Hematopoietic multipotent progenitor cell treated with erythropoietin and hydrocortisone succinate and interleukin-3 and kit ligand, for 15 days (in vitro differentiated cells): ENCODE results near the gene ABHD12.

Experiments used
- DNase-seq: peaks from one replicate; pipeline ENCODE4 v3.0.0-alpha.2; 2015; ENCODE audit warnings: low spot score

The ABHD12 gene

GRCh38 chr20:25289886-25290597, 100.6 kb downstream of the ABHD12 start:
- no peak for DNase-seq

DNA sequence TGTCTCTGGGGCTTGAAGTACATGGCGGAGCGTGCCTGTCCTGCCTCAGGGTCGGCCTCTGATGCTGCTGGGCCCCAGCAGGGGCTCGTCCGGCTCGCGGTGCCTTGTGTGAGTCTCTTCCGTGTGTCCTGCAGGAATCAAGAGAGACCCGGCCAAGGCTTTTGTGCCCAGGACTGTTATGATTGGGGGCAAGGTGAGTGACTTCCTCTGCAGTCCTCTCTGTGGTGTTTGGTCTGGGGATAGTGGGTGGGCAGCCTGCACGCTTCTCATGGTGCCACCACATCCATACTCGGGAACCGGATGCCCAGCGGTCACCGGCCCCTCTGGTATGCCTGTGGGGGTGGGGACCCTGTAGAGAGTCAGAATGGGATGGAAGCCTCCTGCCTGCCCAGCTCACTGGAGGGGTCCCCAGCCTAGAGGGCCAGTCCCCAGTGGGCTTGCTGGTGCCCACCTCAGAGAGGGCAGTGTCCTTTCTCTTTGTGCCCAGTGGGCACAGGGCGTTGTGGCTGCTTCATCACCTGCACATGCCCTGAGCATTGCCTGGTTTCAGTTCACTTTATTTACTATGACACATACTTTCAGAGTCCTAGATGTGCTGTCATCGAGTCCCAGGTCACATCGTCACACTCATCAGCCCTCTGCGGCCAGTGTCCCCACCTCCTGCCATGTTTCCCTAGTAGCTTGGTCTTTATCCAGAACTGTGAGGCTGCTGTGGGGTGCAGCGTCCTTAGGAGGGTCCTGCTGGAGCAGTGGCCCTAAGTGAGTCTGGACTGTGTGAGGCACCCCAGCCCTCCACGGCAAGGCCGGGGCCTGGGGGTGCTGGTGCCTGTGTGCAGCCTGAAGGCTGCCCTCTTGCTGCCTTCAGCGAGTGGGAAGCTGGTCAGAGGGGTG, 102.1 kb downstream of the ABHD12 start:
- no peak for DNase-seq

GRCh38 chr20:25287631-25288290, 102.9 kb downstream of the ABHD12 start:
- no peak for DNase-seq

- DNase-seq = no peak
Observed at GRCh38 chr20:25286917-25287316, 103.7 kb downstream of the ABHD12 start.

DNA sequence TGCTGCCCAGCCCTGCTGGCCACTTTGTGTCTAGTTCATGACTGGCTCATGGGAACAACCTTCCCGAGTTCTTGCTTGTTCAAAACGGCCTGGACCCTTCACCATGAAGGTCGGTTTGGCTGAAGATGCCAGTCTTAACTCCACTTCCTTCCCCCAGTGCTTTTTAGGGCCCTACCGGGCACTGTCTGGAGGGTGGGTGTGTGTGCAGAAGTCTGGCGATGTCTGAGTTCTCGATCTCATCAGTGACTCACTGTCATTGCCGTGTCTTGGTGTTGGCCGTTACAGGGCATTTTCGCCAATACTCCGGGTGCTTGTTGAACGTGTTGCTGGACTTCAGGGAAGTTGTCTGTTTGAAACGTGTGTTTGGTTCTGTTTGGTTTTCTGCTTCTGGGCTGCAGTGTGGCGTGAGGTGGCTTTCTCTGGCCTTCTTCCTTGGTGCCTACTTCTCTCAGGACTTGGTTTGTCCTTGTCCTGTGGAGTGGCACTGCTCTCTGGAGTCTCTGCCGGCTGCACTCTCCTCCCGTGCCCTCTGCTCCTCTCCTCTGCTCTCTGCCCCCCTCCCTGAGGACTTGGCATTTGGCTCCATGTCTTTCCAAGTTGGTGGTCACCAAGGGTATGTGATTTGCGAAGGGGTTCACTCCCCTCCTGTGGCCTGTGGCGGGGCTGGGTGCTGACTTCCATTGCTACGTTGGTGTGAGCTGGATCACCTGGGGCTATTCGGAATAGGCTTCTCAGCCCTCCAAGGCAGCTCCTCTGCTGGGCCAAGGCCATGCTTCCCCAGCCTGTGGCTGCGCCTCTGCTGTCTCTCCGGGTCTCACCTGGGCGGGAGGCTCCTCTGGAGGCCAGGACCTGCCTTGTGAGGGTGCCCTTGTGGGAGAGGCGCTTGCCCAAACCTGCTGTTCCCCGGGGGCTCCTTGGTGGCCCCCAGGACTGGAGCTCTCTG, 104.5 kb downstream of the ABHD12 start:
- no peak for DNase-seq

GRCh38 chr20:25285091-25285647, 105.5 kb downstream of the ABHD12 start:
- no peak for DNase-seq

GRCh38 chr20:25284131-25284601, 106.5 kb downstream of the ABHD12 start:
- DNase-seq = no peak

- DNase-seq = no peak
Observed at GRCh38 chr20:25283221-25283951, 107.2 kb downstream of the ABHD12 start.

GRCh38 chr20:25282796-25283195, 107.8 kb downstream of the ABHD12 start:
- no peak for DNase-seq

DNA sequence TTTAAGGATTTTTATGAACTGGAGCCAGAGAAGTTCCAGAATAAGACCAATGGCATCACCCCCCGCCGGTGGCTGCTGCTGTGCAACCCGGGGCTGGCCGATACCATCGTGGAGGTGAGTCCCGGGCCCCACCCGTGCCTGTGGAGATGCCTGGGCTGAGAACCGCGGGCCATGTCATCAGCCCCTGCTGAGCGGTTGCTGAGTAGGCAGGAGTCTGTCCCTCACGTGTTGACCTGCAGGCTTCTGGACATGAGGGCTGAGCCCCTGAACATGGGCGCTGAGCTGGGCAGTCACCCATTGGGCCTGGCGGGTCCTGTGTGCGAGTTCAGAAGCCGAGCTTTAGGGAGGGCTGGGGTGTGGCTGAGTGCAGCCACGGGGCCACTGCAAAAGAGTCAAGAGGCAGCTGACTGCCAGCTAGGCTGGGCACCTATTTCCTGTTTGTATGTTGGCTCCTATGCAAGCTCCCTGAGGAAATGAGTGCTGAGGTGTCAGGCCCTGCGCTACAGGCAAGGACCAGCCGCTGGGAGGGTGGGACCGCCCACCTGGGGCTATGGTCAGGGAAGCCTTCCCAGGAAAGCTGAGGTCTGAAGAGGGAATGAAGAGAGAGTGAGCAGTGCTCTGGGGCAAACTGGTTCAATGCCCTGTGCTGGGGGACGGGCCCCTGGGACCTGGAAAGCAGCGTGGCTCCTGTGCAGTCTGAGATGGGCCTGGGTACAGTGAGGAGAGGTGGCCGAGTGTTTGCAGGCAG, 108.4 kb downstream of the ABHD12 start:
- no peak for DNase-seq

- DNase-seq = no peak
Observed at GRCh38 chr20:25281541-25281991, 109.1 kb downstream of the ABHD12 start.

- DNase-seq = no peak
Observed at GRCh38 chr20:25280574-25281535, 109.8 kb downstream of the ABHD12 start.

- DNase-seq = no peak
Observed at GRCh38 chr20:25280051-25280573, 110.5 kb downstream of the ABHD12 start.

DNA sequence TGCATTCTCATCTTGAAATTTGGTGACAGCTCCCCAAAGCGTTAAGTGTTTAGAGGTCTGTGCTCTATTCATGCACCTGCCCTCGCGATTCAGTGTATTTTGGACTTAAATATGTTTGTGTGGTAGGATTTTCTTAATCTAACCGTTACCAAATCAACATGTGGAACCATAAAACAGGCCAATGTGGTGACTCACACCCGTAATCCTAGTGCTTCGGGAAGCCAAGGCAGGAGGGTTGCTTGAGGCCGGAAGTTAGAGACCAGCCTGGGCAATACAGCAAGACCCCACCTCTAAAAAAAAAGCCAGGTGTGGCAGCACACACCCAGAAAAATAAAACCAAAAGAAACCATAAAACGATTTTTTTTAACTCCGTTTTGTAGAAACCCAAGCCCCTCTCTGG, 111.2 kb downstream of the ABHD12 start:
- no peak for DNase-seq

DNA sequence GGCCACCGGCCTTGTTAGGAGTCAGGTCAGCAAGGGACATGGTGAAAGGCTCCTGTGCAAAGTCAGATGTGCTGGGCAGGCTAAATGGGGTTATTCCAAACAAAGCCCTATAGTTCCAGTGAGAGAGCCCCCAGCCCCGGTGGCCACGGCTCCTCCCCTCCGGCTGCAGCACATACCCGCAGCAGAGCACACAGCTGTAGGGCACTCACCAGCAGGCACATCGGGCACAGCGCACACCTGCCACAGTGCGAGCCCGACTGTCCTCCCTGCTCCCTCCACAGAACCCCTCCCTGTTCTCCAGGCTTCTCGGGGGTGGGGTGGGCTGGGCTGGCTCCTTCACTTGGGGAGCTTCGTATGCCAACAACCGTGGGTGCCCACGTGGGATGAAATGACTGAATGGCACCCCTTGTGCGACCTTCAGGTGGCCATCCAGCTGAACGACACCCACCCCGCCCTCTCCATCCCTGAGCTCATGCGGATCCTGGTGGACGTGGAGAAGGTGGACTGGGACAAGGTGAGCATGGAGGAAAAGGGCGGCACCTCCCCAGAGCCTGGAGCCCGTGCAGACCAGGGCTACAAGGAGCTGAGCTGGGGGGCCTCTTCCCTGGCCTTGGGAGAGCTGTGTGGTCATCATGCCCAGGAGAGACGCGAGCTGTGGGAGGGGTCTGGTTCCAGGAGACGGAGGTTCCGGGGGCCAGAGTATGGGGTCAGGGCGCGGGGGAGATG, 111.8 kb downstream of the ABHD12 start:
- no peak for DNase-seq

DNA sequence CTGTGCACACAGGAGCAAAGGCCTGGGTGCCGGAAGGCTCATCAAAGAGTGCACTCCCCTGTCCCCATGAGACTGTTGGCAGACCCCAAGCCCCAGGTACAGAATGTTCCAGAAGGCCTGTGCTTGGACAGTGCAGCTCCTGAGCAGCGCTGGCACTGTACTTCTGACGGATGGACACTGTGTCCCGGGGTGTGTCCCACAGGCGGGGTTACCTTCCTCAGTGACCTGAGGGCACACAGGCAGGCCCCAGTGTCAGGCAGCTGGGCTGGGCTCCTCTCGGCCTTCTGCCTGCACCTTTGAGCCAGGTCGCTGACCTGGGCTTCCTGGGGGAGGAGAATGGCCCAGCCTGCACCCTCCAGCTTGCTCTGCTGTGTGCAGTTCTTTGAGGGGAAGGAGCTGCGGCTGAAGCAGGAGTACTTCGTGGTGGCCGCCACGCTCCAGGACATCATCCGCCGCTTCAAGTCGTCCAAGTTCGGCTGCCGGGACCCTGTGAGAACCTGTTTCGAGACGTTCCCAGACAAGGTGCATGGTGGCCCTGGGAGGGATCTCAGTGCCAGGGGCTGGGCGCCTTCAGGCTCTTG, 112.6 kb downstream of the ABHD12 start:
- DNase-seq = no peak
